ENCODE measurements around the gene RFX3.

The RFX3 gene

GRCh38 chr9:3475300-3476020 lies 50.3 kb downstream of the RFX3 start:
- peak; percentile 33 for DNase-seq (ENCODE audit: low spot score)

GRCh38 chr9:3474821-3475220 lies 51.0 kb downstream of the RFX3 start:
- DNase-seq (ENCODE audit: low spot score) = no peak

GRCh38 chr9:3473405-3473804 lies 52.4 kb downstream of the RFX3 start:
- no peak for DNase-seq (ENCODE audit: low spot score)

DNA sequence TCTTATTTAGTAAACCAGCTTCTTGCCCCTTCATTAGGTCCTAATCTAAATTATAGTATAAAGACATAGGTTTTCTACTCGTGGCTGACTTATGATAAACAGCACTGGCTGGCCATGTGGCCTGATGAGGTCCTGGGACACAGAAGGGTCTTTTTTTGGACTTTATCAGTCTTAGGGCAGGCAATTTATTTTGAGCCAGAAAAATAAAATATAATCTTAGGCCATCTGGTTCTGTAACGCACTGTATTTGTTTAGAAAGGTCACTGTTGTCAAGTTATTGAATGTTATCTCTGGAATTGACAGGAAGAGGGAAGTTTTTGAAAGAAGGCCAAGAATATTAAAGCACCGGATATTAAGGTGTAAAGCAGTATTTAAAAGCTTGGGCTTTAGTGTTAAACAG lies 53.9 kb downstream of the RFX3 start:
- no peak for DNase-seq (ENCODE audit: low spot score)

DNA sequence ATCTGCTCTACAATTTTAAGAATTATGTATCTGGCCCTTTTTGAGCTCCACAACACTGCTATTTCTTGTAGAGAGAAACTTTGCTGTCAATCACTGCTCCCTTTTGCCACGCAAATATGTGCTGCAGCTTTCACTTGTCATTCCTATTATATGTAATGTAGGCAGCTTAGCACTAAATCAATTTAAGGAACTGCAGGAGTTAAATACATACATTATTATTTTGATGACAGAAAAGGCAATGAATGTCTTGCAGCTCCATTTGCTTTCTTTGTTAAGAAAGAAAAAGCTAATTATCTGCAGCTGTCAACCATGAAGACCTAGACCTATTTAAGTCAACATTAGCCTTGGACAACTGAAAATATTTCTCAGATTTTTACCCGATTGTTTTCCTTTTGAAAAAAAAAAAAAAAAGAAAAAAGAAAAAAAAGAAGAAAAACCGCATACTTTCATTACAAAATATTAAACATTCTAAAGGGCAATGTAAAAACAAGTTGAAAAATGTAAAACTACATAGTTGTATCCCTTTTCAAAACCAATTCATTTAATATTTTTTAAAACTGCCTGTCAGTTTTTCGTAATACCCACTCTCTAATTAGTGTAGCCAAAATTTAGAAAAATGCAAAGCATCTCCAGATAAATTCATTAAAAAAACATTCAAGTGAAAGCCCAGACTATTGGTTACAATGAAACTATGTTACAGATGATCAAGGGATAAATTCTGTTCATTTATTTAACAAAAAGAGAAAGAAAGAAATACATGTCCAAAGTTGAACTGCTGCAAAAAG lies 57.2 kb downstream of the RFX3 start:
- DNase-seq (ENCODE audit: low spot score) = no peak

- DNase-seq (ENCODE audit: low spot score) = peak; percentile 72
These were observed 58.1 kb downstream of the RFX3 start for GRCh38 chr9:3467593-3468219.

GRCh38 chr9:3464033-3464638 lies 61.7 kb downstream of the RFX3 start:
- DNase-seq (ENCODE audit: low spot score) = no peak

GRCh38 chr9:3458806-3459475 lies 66.9 kb downstream of the RFX3 start:
- DNase-seq (ENCODE audit: low spot score) = no peak

GRCh38 chr9:3457175-3457574 lies 68.6 kb downstream of the RFX3 start:
- no peak for DNase-seq (ENCODE audit: low spot score)

- no peak for DNase-seq (ENCODE audit: low spot score)
These were observed 70.1 kb downstream of the RFX3 start for GRCh38 chr9:3455717-3456116.

DNA sequence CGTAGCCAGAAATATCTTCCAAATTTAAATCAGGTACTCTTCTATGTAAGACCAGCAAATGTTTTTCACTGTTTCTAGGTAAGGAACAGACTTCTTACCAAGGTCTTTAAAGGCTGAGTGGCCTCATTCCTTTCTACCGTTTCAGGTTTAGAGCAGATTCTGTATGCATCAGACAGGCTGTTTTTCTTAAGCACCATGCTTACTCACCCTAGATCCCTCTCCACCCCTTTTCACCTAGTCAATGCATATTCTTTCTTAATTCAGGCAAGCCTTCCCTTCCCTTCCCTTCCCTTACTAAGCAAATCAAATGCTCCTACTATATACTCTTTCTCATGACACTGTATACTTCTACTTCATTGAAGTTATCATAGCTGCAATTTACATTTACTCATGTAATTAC lies 70.7 kb downstream of the RFX3 start:
- DNase-seq (ENCODE audit: low spot score) = no peak

DNA sequence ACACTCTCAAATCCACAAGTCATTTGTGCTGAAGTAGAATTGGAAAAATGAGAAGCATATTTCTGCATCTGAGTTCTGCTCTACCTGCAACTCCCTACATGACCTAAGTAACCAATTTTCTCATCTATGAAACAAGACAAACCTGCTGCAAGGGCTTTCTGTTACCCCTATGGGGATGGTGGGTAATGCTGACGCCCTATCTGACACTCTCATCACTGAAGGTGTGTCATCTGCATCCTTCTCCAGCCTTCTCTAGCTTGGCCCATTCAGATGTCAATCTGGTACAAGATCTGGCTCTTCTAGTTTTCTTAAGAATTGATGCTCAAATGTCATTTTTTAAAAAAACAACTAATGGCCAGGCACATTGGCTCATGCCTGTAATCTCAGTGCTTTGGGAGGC lies 73.8 kb downstream of the RFX3 start:
- no peak for DNase-seq (ENCODE audit: low spot score)

DNA sequence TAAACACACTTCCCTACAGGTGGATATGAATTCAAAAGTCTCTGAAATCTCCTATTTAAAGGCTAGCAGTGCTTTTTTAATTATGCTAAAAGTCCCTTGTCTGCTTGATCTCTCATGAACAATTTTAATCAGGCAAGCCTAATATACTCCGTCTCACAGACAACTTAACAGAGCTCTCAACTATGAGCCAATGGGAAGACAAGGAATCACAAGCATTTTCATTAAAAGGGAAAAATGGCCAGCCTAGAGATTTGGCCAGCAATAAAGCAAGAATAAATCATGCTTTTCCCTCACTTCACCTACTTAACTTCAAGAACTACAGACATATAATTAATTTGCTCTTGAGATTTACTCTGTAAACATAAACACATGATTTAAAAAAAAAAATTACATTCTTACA lies 78.0 kb downstream of the RFX3 start:
- no peak for DNase-seq (ENCODE audit: low spot score)

DNA sequence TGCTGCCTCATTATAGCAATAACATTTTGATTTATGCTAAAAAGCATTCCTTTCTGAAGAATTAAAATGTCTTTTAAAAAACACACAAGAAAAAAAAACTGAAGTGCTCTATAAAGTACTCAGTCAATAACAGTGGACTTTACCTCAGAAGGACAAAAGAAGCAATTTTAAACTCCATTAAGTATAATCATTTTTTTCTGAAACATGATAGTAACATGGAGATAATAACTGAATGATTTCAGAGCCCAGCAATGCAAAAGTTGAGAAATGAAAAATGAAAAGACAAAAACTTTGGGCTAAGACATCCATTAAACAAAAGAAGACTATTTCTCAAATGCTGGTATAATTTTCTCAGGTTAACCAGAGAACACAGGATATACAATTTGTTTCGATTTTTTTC lies 78.7 kb downstream of the RFX3 start:
- no peak for DNase-seq (ENCODE audit: low spot score)

DNA sequence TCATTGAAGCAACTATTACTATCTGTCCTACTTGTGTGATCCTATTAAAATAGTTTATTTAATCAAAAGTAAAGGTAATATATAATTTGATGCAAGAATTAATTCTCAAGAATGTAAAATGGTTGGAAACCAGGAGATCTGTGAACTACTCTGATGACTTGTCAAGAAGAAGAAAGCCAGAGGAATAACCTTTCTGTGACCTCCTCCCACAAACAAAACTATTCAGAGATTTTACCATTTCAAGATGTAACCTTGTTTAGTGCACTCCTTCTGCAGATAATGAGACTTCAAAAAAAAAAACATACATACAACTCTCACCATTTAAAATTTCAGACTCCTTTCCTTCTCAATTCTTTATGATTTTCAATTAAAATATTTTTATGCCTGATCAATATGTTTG lies 79.5 kb downstream of the RFX3 start:
- DNase-seq (ENCODE audit: low spot score) = no peak

- no peak for DNase-seq (ENCODE audit: low spot score)
These were observed 81.8 kb downstream of the RFX3 start for GRCh38 chr9:3444016-3444415.

GRCh38 chr9:3441197-3441816 lies 84.5 kb downstream of the RFX3 start:
- peak; percentile 51 for DNase-seq (ENCODE audit: low spot score)

GRCh38 chr9:3436629-3437420 lies 89.0 kb downstream of the RFX3 start:
- no peak for DNase-seq (ENCODE audit: low spot score)

DNA sequence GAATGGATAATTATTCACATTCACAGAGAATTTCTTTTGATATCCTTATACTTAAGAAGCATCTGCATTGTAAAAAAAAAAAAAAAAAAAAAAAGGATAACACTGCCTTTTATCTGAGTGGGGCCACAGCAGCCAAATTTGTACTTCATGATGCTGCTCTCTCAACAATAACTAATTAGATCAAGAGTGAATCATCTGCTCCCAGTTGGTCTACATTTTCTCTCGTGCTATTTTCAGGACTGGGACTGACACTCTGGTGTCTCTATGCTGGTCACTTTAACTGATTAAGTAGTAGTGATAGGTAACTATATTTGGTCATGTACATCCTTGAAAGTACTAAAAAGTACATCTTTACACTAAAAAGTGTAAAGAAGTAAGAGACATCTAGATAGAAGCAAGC lies 90.1 kb downstream of the RFX3 start:
- DNase-seq (ENCODE audit: low spot score) = no peak

GRCh38 chr9:3434594-3434993 lies 91.2 kb downstream of the RFX3 start:
- DNase-seq (ENCODE audit: low spot score) = no peak

GRCh38 chr9:3433754-3434153 lies 92.0 kb downstream of the RFX3 start:
- no peak for DNase-seq (ENCODE audit: low spot score)

Measured in CD4-positive, alpha-beta T cell treated with Interleukin-2 at 100 ng/mL for 4 hours (primary cell).